ENCODE results near the gene FBXW7.
"Not testable (repeated sequence)": the region's sequence is repeated elsewhere in the genome, so short reads cannot be mapped to it uniquely, and the experiment has no call there.

Gene FBXW7

GRCh38 chr4:152544533-152544932 is 8.6 kb upstream of the FBXW7 start:
- DNase-seq: not testable (repeated sequence)

GRCh38 chr4:152540941-152541340 is 5.0 kb upstream of the FBXW7 start:
- DNase-seq: no peak

GRCh38 chr4:152540293-152540674 is 4.4 kb upstream of the FBXW7 start:
- DNase-seq: no peak

- peak; percentile 5 for DNase-seq
Observed at GRCh38 chr4:152539556-152540292, 3.8 kb upstream of the FBXW7 start.

- DNase-seq: peak; percentile 5
Observed at GRCh38 chr4:152537881-152538280, 2.0 kb upstream of the FBXW7 start.

GRCh38 chr4:152536545-152537182 is 772 bp upstream of the FBXW7 start:
- DNase-seq: peak; percentile 70

- DNase-seq: peak; percentile 4
Observed at GRCh38 chr4:152535360-152535902, 461 bp downstream of the FBXW7 start.

- DNase-seq: peak; percentile 60
Observed at GRCh38 chr4:152534541-152535359, 1.1 kb downstream of the FBXW7 start.

- no peak for DNase-seq
Observed at GRCh38 chr4:152531479-152531878, 4.4 kb downstream of the FBXW7 start.

GRCh38 chr4:152530600-152530999 is 5.3 kb downstream of the FBXW7 start:
- DNase-seq: no peak

- no peak for DNase-seq
Observed at GRCh38 chr4:152529880-152530279, 6.0 kb downstream of the FBXW7 start.

- no peak for DNase-seq
Observed at GRCh38 chr4:152528060-152528459, 7.8 kb downstream of the FBXW7 start.

- no peak for DNase-seq
Observed at GRCh38 chr4:152525878-152526277, 10.0 kb downstream of the FBXW7 start.

- DNase-seq: no peak
Observed at GRCh38 chr4:152524427-152524826, 11.5 kb downstream of the FBXW7 start.

- DNase-seq: no peak
Observed at GRCh38 chr4:152523731-152524130, 12.2 kb downstream of the FBXW7 start.

GRCh38 chr4:152522754-152523153 is 13.1 kb downstream of the FBXW7 start:
- no peak for DNase-seq

GRCh38 chr4:152522245-152522644 is 13.6 kb downstream of the FBXW7 start:
- no peak for DNase-seq

- DNase-seq: no peak
Observed at GRCh38 chr4:152516156-152516555, 19.7 kb downstream of the FBXW7 start.

GRCh38 chr4:152515678-152516077 is 20.2 kb downstream of the FBXW7 start:
- no peak for DNase-seq

- DNase-seq: no peak
Observed at GRCh38 chr4:152514356-152514755, 21.5 kb downstream of the FBXW7 start.

GRCh38 chr4:152513078-152513477 is 22.8 kb downstream of the FBXW7 start:
- no peak for DNase-seq

- no peak for DNase-seq
Observed at GRCh38 chr4:152512483-152512882, 23.4 kb downstream of the FBXW7 start.

GRCh38 chr4:152510349-152511147 is 25.3 kb downstream of the FBXW7 start:
- DNase-seq: no peak
